SIG-M5 (cell line): ENCODE data around the gene ZCCHC2.

Experiments
- DNase-seq: peaks from one replicate; lab custom pipeline; 2025; lab: John Stamatoyannopoulos, UW

Gene ZCCHC2

GRCh38 chr18:62538881-62539280 is 16.1 kb downstream of the ZCCHC2 start:
- no peak for DNase-seq

- no peak for DNase-seq
Observed at GRCh38 chr18:62539284-62540165, 16.7 kb downstream of the ZCCHC2 start.

GRCh38 chr18:62543021-62543420 is 20.2 kb downstream of the ZCCHC2 start:
- DNase-seq = no peak

GRCh38 chr18:62545098-62545497 is 22.3 kb downstream of the ZCCHC2 start:
- no peak for DNase-seq

GRCh38 chr18:62549755-62550154 is 26.9 kb downstream of the ZCCHC2 start:
- no peak for DNase-seq

GRCh38 chr18:62550746-62551145 is 27.9 kb downstream of the ZCCHC2 start:
- DNase-seq = no peak

- no peak for DNase-seq
Observed at GRCh38 chr18:62551972-62552513, 29.2 kb downstream of the ZCCHC2 start.

- DNase-seq = no peak
Observed at GRCh38 chr18:62554061-62554815, 31.4 kb downstream of the ZCCHC2 start.

- no peak for DNase-seq
Observed at GRCh38 chr18:62555135-62555534, 32.3 kb downstream of the ZCCHC2 start.

GRCh38 chr18:62556397-62556796 is 33.6 kb downstream of the ZCCHC2 start:
- no peak for DNase-seq

GRCh38 chr18:62558015-62558663 is 35.3 kb downstream of the ZCCHC2 start:
- no peak for DNase-seq

GRCh38 chr18:62564044-62564443 is 41.2 kb downstream of the ZCCHC2 start:
- DNase-seq = no peak

- DNase-seq = no peak
Observed at GRCh38 chr18:62566199-62566598, 43.4 kb downstream of the ZCCHC2 start.

- DNase-seq = no peak
Observed at GRCh38 chr18:62566818-62567217, 44.0 kb downstream of the ZCCHC2 start.

GRCh38 chr18:62569081-62569655 is 46.3 kb downstream of the ZCCHC2 start:
- DNase-seq = no peak

GRCh38 chr18:62571037-62571436 is 48.2 kb downstream of the ZCCHC2 start:
- DNase-seq = no peak

GRCh38 chr18:62571648-62572047 is 48.8 kb downstream of the ZCCHC2 start:
- no peak for DNase-seq

- DNase-seq = no peak
Observed at GRCh38 chr18:62572456-62572855, 49.6 kb downstream of the ZCCHC2 start.

- no peak for DNase-seq
Observed at GRCh38 chr18:62574776-62575175, 52.0 kb downstream of the ZCCHC2 start.

- DNase-seq = no peak
Observed at GRCh38 chr18:62576271-62576670, 53.4 kb downstream of the ZCCHC2 start.

GRCh38 chr18:62576845-62577512 is 54.2 kb downstream of the ZCCHC2 start:
- no peak for DNase-seq
